ENCODE results near the gene CERS4.
"Not testable (repeated sequence)": the region's sequence is repeated elsewhere in the genome, so short reads cannot be mapped to it uniquely, and the experiment has no call there.

GRCh38 chr19:8218127-8218526 lies 9.0 kb downstream of the CERS4 start:
- TF ChIP-seq, protein P1, sequence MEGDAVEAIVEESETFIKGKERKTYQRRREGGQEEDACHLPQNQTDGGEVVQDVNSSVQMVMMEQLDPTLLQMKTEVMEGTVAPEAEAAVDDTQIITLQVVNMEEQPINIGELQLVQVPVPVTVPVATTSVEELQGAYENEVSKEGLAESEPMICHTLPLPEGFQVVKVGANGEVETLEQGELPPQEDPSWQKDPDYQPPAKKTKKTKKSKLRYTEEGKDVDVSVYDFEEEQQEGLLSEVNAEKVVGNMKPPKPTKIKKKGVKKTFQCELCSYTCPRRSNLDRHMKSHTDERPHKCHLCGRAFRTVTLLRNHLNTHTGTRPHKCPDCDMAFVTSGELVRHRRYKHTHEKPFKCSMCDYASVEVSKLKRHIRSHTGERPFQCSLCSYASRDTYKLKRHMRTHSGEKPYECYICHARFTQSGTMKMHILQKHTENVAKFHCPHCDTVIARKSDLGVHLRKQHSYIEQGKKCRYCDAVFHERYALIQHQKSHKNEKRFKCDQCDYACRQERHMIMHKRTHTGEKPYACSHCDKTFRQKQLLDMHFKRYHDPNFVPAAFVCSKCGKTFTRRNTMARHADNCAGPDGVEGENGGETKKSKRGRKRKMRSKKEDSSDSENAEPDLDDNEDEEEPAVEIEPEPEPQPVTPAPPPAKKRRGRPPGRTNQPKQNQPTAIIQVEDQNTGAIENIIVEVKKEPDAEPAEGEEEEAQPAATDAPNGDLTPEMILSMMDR (IDR thresholded peaks at IDR 0.05) = not testable (repeated sequence)
- TF ChIP-seq ZFX (IDR thresholded peaks at IDR 0.05; ENCODE audit: borderline replicate concordance) = not testable (repeated sequence)
